HEK293T (cell line): Measurements from ENCODE around the gene FGG.

ENCODE experiments used
- BHLHE40 ChIP-seq: fragments of 450-650 bp; IDR thresholded peaks from 2 replicates; pipeline ENCODE4 v1.6.1; 2016; ENCODE audit warnings: mild to moderate bottlenecking, moderate library complexity, borderline replicate concordance
- CTBP1 ChIP-seq: fragments of 450-650 bp; IDR thresholded peaks from 2 replicates; pipeline ENCODE4 v1.6.1; 2016; ENCODE audit warnings: borderline replicate concordance
- ELF4 ChIP-seq: fragments of 450-650 bp; IDR thresholded peaks from 2 replicates; pipeline ENCODE4 v1.6.1; 2017; ENCODE audit warnings: antibody characterized with exemption
- FOXK2 ChIP-seq: fragments of 450-650 bp; IDR thresholded peaks from 2 replicates; pipeline ENCODE4 v1.6.1; 2016; ENCODE audit warnings: mild to moderate bottlenecking
- FOXM1 ChIP-seq: fragments of 450-650 bp; IDR thresholded peaks from 2 replicates; pipeline ENCODE4 v1.6.1; 2017; ENCODE audit warnings: mild to moderate bottlenecking, borderline replicate concordance
- HDGF ChIP-seq: fragments of 450-650 bp; IDR thresholded peaks from 2 replicates; pipeline ENCODE4 v1.6.1; 2017; ENCODE audit warnings: antibody characterized with exemption, borderline replicate concordance
- NFRKB ChIP-seq: fragments of 450-650 bp; IDR thresholded peaks from 2 replicates; pipeline ENCODE4 v1.6.1; 2016; ENCODE audit warnings: mild to moderate bottlenecking, moderate library complexity
- SP1 ChIP-seq: fragments of 450-650 bp; IDR thresholded peaks from 2 replicates; pipeline ENCODE4 v1.6.1; 2017
- SUZ12 ChIP-seq: fragments of 450-650 bp; IDR thresholded peaks from 2 replicates; pipeline ENCODE4 v1.6.1; 2016; ENCODE audit warnings: mild to moderate bottlenecking
- TARDBP ChIP-seq: fragments of 450-650 bp; IDR thresholded peaks from 2 replicates; pipeline ENCODE4 v1.6.1; 2016
- TF ChIP-seq, protein P1 (sequence below): fragments of 450-650 bp; IDR thresholded peaks from 2 replicates; pipeline ENCODE4 v1.6.1; 2016

DNA sequence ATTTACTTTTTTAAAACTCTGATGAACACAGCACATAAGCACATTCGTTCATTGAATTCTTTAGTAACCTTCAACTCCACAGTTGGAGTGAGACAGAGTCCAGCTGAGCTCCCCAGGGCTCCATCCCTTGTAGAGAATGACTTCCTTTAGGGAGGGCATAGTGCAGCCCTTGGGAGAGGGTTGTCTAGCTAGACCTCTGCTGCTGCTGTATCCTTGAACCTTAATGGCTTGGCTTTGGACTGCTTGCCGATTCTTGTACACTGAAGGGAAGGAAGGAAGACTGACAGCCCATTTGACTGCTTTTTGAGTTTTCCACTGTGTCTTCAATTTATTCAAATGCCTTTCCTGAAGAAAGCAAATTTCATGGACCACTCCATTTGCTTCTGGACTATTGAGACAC is 19.4 kb upstream of the FGG start:
- TF ChIP-seq HDGF (no peak), TARDBP (no peak), NFRKB (no peak), SP1 (no peak), SUZ12 (no peak), FOXM1 (no peak), BHLHE40 (no peak), CTBP1 (no peak), ELF4 (no peak), FOXK2 (no peak)
- TF ChIP-seq, protein P1, sequence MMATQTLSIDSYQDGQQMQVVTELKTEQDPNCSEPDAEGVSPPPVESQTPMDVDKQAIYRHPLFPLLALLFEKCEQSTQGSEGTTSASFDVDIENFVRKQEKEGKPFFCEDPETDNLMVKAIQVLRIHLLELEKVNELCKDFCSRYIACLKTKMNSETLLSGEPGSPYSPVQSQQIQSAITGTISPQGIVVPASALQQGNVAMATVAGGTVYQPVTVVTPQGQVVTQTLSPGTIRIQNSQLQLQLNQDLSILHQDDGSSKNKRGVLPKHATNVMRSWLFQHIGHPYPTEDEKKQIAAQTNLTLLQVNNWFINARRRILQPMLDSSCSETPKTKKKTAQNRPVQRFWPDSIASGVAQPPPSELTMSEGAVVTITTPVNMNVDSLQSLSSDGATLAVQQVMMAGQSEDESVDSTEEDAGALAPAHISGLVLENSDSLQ = no peak
